ENCODE measurements around the gene REX1BD. TPM values are rescaled to one million over a fixed set of nuclear protein-coding genes. Genes with fewer than 3 reads are reported as not detected.
"Not testable (repeated sequence)": the region's sequence is repeated elsewhere in the genome, so short reads cannot be mapped to it uniquely, and the experiment has no call there.

The REX1BD gene
- total RNA-seq, 1 donor from 2014 or later = 47.4 TPM

DNA sequence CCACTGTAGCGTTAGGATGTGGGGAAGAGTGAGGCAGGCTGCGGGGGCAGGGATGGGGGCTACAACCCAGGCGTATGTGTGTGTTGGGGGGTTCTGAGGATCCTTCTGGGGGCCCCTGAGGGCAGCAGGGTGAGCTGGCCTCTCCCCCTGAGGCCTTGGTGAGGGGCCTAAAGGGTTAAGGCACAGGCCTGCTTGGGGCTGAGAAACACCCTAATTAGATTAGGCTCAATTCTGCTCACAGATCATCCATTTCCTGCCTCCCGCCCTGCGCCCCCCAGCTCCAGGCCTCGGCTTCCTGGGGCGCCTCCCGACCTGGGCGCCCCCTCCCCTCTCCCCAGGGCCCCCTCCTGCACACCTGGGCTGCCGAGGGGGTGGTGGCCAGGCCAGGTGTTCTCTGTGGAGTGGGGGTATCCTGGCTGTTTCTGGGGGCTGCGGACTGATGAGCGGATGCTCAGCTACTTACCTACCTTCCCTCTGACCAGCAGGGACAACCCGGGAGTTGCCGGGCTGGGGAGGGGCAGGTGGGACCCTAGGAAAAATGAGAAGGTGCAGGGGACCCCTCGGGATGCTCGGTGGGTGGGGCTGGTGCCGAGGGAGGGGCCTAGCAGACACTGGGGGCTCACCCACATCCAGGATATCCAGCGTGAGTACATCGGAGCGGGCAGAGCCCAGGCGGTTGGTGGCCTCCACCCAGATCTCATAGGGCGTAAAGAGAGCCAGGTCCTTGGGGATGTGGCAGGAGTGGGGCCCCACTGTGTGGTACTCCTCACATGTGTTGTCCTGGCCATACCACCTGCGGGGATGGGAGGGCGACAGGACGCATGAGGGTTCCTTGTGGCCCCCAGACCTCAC lies 9.4 kb downstream of the REX1BD start:
- Histone ChIP-seq H3K27ac (ENCODE audit: low read depth, low read length) (no peak overlapping the region), H2AFZ (ENCODE audit: low read depth, low read length) (no peak overlapping the region), H3K79me2 (ENCODE audit: insufficient read depth, low read length) (no peaks in the 10 kb centered on the region), H3K9me3 (ENCODE audit: insufficient read depth, low read depth, low read length) (no peaks in the 10 kb centered on the region), H3K4me2 (ENCODE audit: low read length) (no peak overlapping the region), H3K9ac (ENCODE audit: low read length) (no peak overlapping the region), H3K4me1 (ENCODE audit: insufficient read depth, low read length) (peaks cover 9% of the 10 kb centered on the region), H3K27me3 (ENCODE audit: insufficient read depth, low read length) (peaks cover 3% of the 10 kb centered on the region), H3K36me3 (ENCODE audit: insufficient read depth, low read length) (no peaks in the 10 kb centered on the region), H4K20me1 (ENCODE audit: insufficient read depth, low read length) (peaks cover 8% of the 10 kb centered on the region), H3K4me3 (ENCODE audit: insufficient read depth, low read depth, low read length) (no peak overlapping the region)
- Mint-ChIP-seq H3K36me3 (ENCODE audit: low read depth, unreplicated experiment) (no peaks in the 10 kb centered on the region), H3K9me3 (ENCODE audit: unreplicated experiment) (no peaks in the 10 kb centered on the region), H3K27me3 (ENCODE audit: low read depth, unreplicated experiment) (peaks cover 44% of the 10 kb centered on the region), H3K4me1 (ENCODE audit: low read depth, unreplicated experiment) (peaks cover 6% of the 10 kb centered on the region), H3K4me3 (ENCODE audit: unreplicated experiment) (no peak overlapping the region), H3K27ac (ENCODE audit: unreplicated experiment) (no peak overlapping the region)
- FAIRE-seq (no peak), DNase-seq (ENCODE audit: low read depth) (no peak)
- no peak for TF ChIP-seq EZH2 (IDR thresholded peaks at IDR 0.05; ENCODE audit: insufficient read depth, low read length)
- TF ChIP-seq, protein P1, sequence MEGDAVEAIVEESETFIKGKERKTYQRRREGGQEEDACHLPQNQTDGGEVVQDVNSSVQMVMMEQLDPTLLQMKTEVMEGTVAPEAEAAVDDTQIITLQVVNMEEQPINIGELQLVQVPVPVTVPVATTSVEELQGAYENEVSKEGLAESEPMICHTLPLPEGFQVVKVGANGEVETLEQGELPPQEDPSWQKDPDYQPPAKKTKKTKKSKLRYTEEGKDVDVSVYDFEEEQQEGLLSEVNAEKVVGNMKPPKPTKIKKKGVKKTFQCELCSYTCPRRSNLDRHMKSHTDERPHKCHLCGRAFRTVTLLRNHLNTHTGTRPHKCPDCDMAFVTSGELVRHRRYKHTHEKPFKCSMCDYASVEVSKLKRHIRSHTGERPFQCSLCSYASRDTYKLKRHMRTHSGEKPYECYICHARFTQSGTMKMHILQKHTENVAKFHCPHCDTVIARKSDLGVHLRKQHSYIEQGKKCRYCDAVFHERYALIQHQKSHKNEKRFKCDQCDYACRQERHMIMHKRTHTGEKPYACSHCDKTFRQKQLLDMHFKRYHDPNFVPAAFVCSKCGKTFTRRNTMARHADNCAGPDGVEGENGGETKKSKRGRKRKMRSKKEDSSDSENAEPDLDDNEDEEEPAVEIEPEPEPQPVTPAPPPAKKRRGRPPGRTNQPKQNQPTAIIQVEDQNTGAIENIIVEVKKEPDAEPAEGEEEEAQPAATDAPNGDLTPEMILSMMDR (IDR thresholded peaks at IDR 0.05; ENCODE audit: insufficient read depth, low read depth, low read length) = no peak

DNA sequence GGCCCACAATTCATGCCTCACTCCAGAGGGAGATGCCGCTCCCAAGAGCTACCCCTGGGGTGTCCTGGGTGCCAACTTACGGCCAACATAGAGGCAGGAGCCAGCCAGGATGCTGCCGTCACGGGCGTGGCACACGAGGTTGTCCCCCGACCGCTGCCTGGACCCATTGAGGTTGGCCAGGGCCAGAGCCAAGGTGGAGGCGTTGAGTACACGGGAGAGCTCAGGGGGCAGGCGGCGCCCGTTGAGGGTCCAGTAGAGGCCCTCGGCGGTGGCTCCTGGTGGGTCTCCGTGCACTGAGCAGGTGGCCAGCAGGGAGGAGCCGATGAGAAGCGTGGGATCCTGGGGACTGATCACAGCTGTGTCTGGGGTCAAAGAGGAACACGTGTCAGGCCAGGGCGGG lies 10.9 kb downstream of the REX1BD start:
- Histone ChIP-seq H3K79me2 (ENCODE audit: insufficient read depth, low read length) (no peaks in the 10 kb centered on the region), H3K4me2 (ENCODE audit: low read length) (no peak overlapping the region), H3K4me3 (ENCODE audit: insufficient read depth, low read depth, low read length) (no peak overlapping the region), H3K4me1 (ENCODE audit: insufficient read depth, low read length) (peaks cover 5% of the 10 kb centered on the region), H3K36me3 (ENCODE audit: insufficient read depth, low read length) (no peaks in the 10 kb centered on the region), H4K20me1 (ENCODE audit: insufficient read depth, low read length) (no peaks in the 10 kb centered on the region), H3K9me3 (ENCODE audit: insufficient read depth, low read depth, low read length) (no peaks in the 10 kb centered on the region), H3K9ac (ENCODE audit: low read length) (no peak overlapping the region), H3K27ac (ENCODE audit: low read depth, low read length) (no peak overlapping the region), H3K27me3 (ENCODE audit: insufficient read depth, low read length) (peaks cover 12% of the 10 kb centered on the region), H2AFZ (ENCODE audit: low read depth, low read length) (no peak overlapping the region)
- Mint-ChIP-seq H3K9me3 (ENCODE audit: unreplicated experiment) (no peaks in the 10 kb centered on the region), H3K4me1 (ENCODE audit: low read depth, unreplicated experiment) (peaks cover 5% of the 10 kb centered on the region), H3K36me3 (ENCODE audit: low read depth, unreplicated experiment) (no peaks in the 10 kb centered on the region), H3K4me3 (ENCODE audit: unreplicated experiment) (no peak overlapping the region), H3K27me3 (ENCODE audit: low read depth, unreplicated experiment) (peaks cover 48% of the 10 kb centered on the region), H3K27ac (ENCODE audit: unreplicated experiment) (no peak overlapping the region)
- FAIRE-seq (no peak), DNase-seq (ENCODE audit: low read depth) (no peak)
- no peak for TF ChIP-seq EZH2 (IDR thresholded peaks at IDR 0.05; ENCODE audit: insufficient read depth, low read length)
- TF ChIP-seq, protein P1 (IDR thresholded peaks at IDR 0.05; ENCODE audit: insufficient read depth, low read depth, low read length) = no peak

DNA sequence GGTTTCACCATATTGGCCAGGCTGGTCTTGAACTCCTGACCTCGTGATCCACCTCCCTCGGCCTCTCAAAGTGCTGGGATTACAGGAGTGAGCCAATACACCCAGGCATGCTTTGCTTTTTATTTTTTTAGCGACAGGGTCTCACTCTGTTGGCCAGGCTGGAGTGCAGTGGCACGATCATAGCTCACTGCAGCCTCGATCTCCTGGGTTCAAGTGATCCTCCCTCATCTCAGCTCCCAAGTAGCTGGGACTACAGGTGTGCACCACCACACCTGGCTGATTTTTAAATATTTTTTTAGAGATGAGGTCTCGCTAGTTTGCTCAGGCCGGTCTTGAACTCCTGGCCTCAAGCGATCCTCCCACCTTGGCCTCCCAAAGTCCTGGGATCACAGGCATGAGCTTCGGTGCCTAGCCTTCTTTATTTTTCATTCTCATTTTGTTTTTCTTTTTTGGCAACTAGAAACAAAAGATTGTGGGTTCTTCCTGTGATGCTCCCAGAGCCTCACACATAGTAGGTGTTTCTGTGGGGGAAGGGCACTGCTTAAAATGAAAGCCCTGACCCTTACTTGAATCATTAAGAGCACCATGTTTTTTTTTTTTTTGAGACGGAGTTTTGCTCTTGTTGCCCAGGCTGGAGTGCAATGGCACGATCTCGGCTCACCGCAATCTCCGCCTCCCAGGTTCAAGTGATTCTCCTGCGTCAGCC lies 12.2 kb downstream of the REX1BD start:
- not testable (repeated sequence) for H4K20me1 ChIP-seq (ENCODE audit: insufficient read depth, low read length); H3K27ac ChIP-seq (ENCODE audit: low read depth, low read length); H3K4me3 ChIP-seq (ENCODE audit: insufficient read depth, low read depth, low read length); H3K4me1 ChIP-seq (ENCODE audit: insufficient read depth, low read length); H3K4me1 Mint-ChIP-seq (ENCODE audit: low read depth, unreplicated experiment); FAIRE-seq; H3K36me3 Mint-ChIP-seq (ENCODE audit: low read depth, unreplicated experiment); DNase-seq (ENCODE audit: low read depth); H3K9ac ChIP-seq (ENCODE audit: low read length); H3K4me2 ChIP-seq (ENCODE audit: low read length); H3K9me3 Mint-ChIP-seq (ENCODE audit: unreplicated experiment); H3K79me2 ChIP-seq (ENCODE audit: insufficient read depth, low read length); H3K9me3 ChIP-seq (ENCODE audit: insufficient read depth, low read depth, low read length); H2AFZ ChIP-seq (ENCODE audit: low read depth, low read length); H3K36me3 ChIP-seq (ENCODE audit: insufficient read depth, low read length); H3K27ac Mint-ChIP-seq (ENCODE audit: unreplicated experiment); H3K4me3 Mint-ChIP-seq (ENCODE audit: unreplicated experiment)
- H3K27me3 ChIP-seq (ENCODE audit: insufficient read depth, low read length) = peaks cover 15% of the 10 kb centered on the region
- peaks cover 53% of the 10 kb centered on the region for H3K27me3 Mint-ChIP-seq (ENCODE audit: low read depth, unreplicated experiment)

Measured in astrocyte (in vitro differentiated cells and primary cell).